Activated naive CD4-positive, alpha-beta T cell treated with anti-CD3 and anti-CD28 coated beads, Interleukin-2, amount 50 U/mL, for 72 hours (primary cell): ENCODE data around the gene LMX1A. TPM values are rescaled to one million over a fixed set of nuclear protein-coding genes. Genes with fewer than 3 reads are reported as not detected.
A peak's percentile ranks its signal among the peaks of the same experiment; 100 is the strongest.

Source experiments
- ATAC-seq, 2 donors: fragments of 150-1000 bp; cut with Tn5 transposase; 2 replicates each; pipeline ENCODE4 v1.10.0; 2021; ENCODE audit warnings: mild to moderate bottlenecking in 2 of 2, moderate library complexity in 2 of 2
- DNase-seq, 2 donors: peaks; one replicate each; pipeline ENCODE4 v3.0.0; 2021 to 2022; ENCODE audit warnings: low spot score in 2 of 2
- H3K27ac Mint-ChIP-seq, 2 donors: one replicate each; pipeline ENCODE4 v1.8.0; 2022; ENCODE audit warnings: mild to moderate bottlenecking in 2 of 2, mixed read lengths in 2 of 2
- H3K36me3 Mint-ChIP-seq, 2 donors: one replicate each; pipeline ENCODE4 v1.8.0; 2022; ENCODE audit warnings: mixed read lengths in 2 of 2
- H3K9me3 Mint-ChIP-seq, 2 donors: one replicate each; pipeline ENCODE4 v1.8.0; 2022; ENCODE audit warnings: mixed read lengths in 2 of 2
- total RNA-seq, 2 donors: library from RNA; stranded (reverse); gene quantifications; one replicate each; pipeline ENCODE4 v1.2.3, GENCODE V29; 2022

LMX1A gene
- total RNA-seq, 2 donors from 2014 or later = not detected

DNA sequence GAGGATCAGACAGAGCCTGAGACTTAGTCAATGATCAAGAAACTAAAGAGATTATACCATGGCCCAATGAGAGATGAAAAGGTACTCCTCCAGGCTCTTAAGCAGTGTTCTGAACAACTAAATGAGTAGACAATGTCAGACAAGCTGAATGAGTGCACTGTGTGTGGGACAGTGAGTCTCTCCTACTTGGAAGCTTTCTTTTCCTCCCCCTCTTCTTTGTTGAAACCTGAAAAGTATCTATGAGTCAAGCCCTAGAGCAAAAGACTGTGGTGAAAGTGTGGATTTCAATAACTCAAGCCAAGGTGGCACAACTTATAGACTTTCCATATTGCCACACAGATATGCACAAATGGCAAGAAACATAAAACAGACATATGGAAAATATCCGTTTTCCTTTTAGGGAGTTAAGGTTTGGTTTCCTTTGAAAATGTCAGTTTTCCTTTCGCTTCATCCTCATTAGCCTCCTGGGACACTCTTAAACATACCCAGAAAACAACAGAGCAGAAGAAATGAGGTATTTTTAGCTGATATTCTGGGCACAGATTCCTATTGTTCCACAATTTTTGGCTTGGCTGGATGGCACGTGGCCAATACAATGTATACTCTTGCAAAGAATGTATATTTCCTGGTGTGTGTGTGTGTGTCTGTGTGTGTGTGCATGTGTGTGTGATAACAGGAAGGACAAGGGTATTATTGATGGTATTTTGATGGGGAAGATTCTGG is 96.6 kb downstream of the LMX1A start:
- Mint-ChIP-seq H3K36me3 (no peaks in the 10 kb centered on the region), H3K9me3 (peaks cover 0 to 4% of the 10 kb centered on the region in 2 donors), H3K27ac (no peak overlapping the region)
- DNase-seq (no peak), ATAC-seq (no peak)

DNA sequence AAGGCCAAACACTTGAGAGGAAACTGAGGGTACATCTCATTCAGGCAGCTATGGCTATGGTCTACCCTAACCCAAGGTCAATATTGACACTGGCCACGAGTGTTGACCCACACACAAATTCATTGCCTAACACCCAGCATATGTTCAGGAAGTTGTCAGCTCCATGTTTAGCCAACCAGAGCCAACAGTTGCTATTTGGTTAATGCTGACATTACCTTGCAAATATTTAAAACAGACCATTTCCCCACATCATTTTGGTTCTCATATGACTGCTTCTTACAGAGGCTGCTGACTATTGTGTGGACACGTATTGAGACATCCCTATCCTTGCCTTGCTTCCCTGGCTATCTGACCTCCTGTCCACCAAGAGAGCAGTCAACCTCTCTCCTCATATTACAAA is 97.3 kb downstream of the LMX1A start:
- Mint-ChIP-seq H3K9me3 (peaks cover 0 to 4% of the 10 kb centered on the region in 2 donors), H3K36me3 (no peaks in the 10 kb centered on the region), H3K27ac (peak overlapping the region in 1 of 2 donors; percentile 8)
- no peak for ATAC-seq
- no peak for DNase-seq

DNA sequence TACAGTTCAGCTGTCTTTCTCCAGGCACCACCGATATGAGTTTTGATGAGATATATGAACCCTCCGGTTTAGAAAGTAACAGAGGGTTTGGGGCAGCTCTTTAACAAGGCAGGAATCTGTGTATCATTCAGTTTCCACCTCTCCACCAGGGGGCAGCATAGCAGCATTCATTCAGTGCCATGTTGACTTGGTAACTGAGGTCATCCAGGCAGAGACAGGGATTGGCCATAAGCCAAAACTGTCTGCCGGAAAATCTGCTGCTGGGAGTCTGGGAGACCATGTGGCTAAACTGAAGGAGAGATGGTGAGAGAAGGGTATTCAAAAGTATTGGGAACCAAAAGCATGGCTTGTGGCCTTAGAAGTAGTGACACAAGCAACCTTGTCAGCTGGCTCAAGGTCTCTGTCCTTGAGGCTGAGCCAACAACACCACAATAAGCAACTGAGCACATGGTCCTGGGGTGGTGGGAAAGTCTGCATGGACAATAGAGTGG is 98.5 kb downstream of the LMX1A start:
- ATAC-seq = peak; percentile 44 to 47
- Mint-ChIP-seq H3K9me3 (peaks cover 0 to 4% of the 10 kb centered on the region in 2 donors), H3K27ac (no peak overlapping the region), H3K36me3 (no peaks in the 10 kb centered on the region)
- DNase-seq = peak in 1 of 2 donors; percentile 63

DNA sequence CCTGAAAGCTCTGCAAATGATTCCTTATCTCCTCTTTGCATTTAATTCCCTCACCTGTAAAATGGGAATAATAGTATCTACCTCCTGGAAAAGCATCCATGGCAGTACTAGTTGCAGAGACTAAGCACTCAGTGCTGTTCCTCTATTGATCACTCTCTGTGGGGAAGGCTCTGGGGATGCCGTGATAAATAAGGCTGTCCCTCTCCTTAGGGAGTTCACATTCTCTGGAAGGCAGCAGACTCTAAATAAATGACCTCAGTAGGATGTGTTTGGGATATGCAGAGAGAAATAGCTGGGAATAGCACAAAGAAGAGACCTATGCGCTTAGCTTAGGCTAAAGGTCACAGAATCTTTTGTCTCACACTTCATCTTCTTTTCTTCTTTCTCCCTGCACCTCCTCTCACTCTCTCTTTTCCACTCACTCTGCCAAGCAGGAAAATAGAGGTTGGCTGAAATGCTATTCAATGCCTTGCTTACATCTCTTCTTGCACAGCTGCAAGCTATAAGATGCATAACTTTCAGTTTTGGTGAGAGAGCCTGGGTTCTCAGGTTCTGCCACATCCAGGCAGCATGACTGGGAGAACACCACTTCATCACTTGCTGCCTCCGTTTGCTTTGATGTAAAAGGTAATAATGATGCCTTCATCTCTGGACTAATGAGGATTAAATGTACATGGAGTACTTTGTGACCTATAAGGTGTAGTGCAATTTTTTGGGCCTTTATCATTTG is 101.5 kb downstream of the LMX1A start:
- ATAC-seq = no peak
- no peaks in the 10 kb centered on the region for H3K36me3 Mint-ChIP-seq
- DNase-seq = no peak
- H3K9me3 Mint-ChIP-seq = peaks cover 0 to 4% of the 10 kb centered on the region in 2 donors
- no peak overlapping the region for H3K27ac Mint-ChIP-seq

DNA sequence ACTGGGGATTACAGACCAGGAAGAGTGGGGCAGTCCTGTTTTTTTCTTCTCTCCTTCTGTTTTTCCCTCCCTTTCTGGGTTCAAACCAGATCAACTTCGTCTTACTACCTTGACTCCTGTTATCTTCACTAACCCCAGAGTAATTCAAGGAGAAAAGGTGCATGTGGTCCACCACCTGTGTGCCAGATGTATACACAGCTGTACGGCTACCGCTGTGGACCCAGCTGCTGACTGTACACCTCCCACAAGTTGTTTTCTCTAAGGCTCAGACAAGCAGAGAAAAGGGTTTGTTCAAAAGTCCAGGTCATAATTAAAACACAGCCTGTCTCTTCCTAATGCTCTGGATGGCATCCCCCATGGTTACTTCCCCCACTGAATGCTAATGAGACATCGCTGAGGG is 102.1 kb downstream of the LMX1A start:
- H3K36me3 Mint-ChIP-seq = no peaks in the 10 kb centered on the region
- H3K27ac Mint-ChIP-seq = no peak overlapping the region
- ATAC-seq (no peak), DNase-seq (no peak)
- peaks cover 0 to 4% of the 10 kb centered on the region in 2 donors for H3K9me3 Mint-ChIP-seq

DNA sequence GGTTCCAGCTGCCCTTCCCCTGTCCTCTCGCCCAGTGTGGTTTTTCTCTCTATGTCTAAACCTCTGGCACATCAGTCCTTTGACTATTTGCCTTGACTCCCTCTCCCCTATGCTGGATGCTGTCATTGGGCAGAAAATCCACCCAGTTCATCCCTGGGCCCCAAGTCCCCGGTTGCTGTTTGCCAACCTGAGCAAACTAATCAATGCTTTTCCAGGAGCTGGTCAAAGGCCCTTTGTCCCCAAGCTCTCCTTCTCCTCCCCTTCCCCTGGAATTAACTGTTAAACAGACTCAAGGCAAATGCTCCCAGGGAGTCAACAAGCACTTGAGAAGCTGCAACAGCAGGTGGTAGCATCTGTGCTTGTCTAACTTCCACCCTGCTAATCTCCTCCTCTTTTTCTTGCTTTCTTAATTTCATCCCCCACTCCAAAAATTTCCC is 102.7 kb downstream of the LMX1A start:
- H3K36me3 Mint-ChIP-seq = no peaks in the 10 kb centered on the region
- H3K9me3 Mint-ChIP-seq = peaks cover 0 to 4% of the 10 kb centered on the region in 2 donors
- ATAC-seq (no peak), DNase-seq (no peak)
- H3K27ac Mint-ChIP-seq = no peak overlapping the region

DNA sequence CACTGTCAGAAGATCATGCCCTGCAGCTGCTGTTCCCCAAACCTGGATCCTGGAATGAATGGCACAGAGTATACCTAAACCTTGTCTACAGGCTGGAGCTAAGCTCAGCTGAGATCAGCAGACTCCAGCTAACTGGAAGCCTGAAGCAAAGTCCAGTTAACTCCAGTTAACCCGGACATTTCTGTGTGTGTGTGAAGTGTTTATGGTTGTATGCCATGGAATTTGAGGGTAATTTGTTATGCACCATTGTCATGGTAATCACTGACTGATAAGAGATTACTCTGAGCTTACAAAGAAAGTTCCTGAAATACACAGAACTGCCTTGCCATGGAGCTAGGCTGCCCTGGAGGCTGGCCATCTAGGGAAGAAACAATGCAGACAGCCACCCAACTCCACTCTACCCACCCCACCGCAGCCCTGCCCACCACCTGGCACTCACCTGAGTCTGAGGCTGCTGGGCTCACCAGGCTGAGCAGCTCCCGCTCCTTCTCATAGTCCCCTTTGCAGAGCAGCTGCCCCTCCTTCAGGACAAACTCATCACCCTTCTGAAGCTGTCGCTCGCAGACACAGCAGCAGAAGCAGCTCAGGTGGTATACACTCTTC is 107.4 kb downstream of the LMX1A start:
- H3K36me3 Mint-ChIP-seq = no peaks in the 10 kb centered on the region

DNA sequence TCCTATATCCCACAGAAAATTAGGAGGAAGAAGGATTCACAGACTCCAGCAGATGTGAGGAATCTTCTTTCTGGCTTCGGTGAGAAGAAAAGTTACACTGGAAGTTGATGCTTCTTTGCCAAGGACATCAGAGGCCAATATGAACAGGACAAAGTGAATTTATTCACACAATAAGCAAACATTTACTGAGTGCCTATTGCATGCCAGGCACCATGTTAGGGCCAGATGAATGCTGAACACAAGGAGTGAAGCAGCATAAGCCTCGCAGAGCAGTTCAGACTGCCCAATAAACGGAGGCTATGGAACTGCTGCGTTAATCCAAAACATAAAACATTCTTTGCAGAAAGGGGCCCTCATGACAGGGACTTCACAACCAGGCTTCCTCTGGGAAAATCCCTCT is 114.6 kb downstream of the LMX1A start:
- Mint-ChIP-seq H3K36me3 (no peaks in the 10 kb centered on the region), H3K9me3 (no peaks in the 10 kb centered on the region), H3K27ac (no peak overlapping the region)
- ATAC-seq = no peak
- no peak for DNase-seq

More for the DNA sequence above, 107.4 kb downstream of the LMX1A start:
- ATAC-seq (no peak), DNase-seq (no peak)
- Mint-ChIP-seq H3K27ac (no peak overlapping the region), H3K9me3 (no peaks in the 10 kb centered on the region)

DNA sequence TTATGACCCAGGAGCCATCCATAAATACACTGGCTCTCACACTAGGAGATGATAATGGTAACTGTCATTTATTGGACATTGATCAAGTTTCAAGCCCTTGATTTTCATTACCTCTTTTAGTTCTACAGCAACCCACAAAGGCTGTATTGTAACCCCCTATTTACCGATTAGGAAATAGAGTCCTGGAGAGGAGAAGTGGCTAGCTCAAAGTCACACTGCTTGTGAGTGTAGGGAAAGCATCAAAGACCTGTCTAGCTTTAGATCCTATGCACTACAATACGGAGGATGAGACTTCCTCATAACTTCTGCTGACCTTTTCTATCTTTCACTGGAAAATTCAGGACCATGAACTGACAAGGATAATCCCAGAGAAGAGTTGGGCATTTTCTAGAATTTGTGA is 115.2 kb downstream of the LMX1A start:
- ATAC-seq (no peak), DNase-seq (no peak)
- Mint-ChIP-seq H3K27ac (no peak overlapping the region), H3K36me3 (no peaks in the 10 kb centered on the region), H3K9me3 (no peaks in the 10 kb centered on the region)

DNA sequence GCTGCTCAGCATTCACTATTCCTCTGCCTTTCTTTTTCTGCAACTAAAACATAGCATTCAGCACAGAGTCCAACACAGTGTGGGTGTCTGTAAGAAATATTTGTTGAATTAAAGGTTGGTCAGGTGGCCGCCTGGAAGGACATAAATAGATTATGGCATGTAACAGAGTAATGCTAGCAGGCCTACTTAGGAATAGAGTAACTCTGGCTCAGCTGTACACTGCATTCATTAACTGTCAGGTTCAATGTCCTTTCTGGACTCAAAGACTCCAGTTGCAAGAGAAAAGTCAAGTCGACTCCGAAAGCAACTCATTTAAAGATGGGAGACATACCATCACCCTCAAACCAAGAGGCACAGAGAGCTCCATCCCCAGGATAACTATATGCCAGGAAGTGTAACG is 116.0 kb downstream of the LMX1A start:
- Mint-ChIP-seq H3K36me3 (no peaks in the 10 kb centered on the region), H3K27ac (no peak overlapping the region), H3K9me3 (no peaks in the 10 kb centered on the region)
- ATAC-seq (no peak), DNase-seq (no peak)

DNA sequence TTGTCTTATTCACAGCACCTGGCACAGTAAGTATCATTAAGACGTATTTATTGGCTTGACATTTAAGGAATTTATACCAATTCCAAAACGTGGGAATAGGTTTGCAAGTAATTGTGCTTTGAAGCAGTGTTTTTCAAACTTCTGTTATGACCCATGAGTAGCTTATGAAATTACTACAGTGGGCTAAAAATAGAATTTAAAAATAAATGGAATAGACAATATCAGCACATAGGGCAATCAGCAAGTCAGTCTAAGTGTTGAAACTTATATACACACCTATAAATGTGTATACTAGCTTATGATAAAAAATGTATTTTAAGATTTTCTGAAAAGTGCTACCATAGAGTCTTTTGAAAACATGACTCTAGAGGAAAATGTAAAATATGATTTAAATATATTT is 116.6 kb downstream of the LMX1A start:
- Mint-ChIP-seq H3K36me3 (peaks cover 3% of the 10 kb centered on the region in 2 donors), H3K9me3 (no peaks in the 10 kb centered on the region), H3K27ac (no peak overlapping the region)
- DNase-seq (no peak), ATAC-seq (no peak)

DNA sequence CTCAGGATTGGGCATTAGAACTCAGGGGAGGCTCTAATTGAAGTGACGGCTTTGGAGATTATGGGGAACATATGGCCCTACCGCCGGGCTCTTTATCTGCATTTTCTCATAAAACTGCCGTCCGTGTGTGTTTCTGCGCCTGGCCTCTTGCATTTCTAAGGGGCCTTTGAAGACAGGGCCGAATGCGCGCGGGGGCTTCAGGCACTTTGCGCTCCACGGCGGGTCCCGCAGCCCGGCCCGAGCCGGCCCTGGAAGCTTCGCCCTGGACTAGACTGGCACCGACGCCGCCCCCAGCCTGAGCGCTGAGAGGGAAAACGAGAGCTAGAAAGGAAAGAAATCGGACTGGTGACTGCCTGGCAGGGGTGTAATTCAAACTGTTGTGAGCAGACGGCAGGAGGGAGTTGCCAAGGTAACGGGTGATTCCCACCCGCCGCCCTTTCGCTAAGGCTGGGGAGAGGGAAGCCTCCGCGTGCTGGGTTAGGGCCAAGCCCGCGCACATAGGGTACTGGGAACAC is 120.7 kb downstream of the LMX1A start:
- no peak for ATAC-seq
- no peaks in the 10 kb centered on the region for H3K9me3 Mint-ChIP-seq
- peaks cover 6% of the 10 kb centered on the region in 2 donors for H3K36me3 Mint-ChIP-seq
- H3K27ac Mint-ChIP-seq = no peak overlapping the region
- DNase-seq = no peak

DNA sequence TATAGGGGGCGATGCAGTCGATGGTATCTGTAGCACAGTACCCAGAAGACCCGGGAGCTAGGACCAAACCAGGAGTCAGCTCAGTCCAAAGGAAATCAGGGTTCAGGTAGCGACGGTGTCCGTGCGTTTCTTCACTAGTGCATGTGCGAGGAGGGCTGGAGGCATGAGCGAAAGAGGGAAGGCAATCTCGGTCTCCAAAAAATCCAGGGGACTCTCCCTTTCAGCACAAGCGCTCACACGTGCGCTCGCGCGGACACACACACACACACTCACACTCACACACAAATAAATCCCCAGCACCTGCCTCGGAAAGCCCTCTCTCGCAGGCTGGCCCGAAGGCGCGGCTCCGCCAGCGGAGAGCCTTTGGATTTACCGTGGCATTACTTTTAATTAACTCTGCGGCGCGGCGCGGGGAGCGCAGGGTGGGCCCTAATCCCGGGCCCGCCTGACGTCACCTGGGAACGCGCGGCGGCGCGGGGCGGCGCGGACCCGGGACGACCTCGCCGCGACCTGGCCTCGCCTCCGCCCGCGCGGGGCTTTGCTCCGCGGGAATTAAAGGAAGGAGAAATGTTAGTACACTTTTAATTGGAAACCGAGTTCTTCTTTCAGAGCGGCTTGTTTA is 121.2 kb downstream of the LMX1A start:
- Mint-ChIP-seq H3K27ac (no peak overlapping the region), H3K9me3 (no peaks in the 10 kb centered on the region), H3K36me3 (peaks cover 6% of the 10 kb centered on the region in 2 donors)
- ATAC-seq (no peak), DNase-seq (no peak)

DNA sequence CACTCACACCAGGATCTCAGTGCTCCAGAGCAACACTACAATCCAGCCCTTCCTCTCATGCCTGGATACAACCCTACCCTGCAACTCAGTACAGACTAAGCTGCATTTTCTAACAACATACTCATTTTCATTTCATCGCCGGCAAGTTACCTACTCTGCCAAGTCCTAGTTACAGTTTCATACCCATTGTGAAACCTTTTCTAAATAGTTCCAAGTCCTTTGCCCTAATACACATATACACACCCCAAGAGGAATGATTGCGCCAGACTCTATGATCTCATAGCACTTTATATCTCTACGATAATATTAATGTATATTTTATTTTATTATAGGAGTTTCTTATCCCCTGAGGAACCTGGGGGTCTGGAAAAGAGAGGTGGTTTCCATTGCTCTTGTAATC is 122.4 kb downstream of the LMX1A start:
- Mint-ChIP-seq H3K36me3 (peaks cover 6% of the 10 kb centered on the region in 2 donors), H3K27ac (no peak overlapping the region), H3K9me3 (no peaks in the 10 kb centered on the region)
- no peak for ATAC-seq
- DNase-seq = no peak

DNA sequence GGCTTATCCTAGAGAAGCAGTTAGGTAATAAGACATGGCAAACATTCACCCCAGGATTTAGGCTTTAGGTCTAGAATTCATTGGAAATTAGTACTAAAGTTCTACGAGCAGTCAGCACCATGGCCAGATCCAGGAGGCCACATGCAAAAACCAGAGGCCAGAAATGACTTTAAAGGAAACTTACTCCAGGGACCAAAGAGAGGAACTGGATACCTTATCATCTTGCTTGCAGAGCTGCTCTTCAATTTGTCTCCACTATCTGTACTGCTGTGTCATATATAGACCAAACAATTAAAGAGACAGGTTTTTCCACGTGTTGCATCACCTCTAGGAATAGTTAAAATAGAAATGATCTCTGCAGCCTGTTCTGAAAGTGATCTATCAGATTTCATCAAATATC is 127.8 kb downstream of the LMX1A start:
- Mint-ChIP-seq H3K36me3 (no peaks in the 10 kb centered on the region), H3K27ac (no peak overlapping the region), H3K9me3 (no peaks in the 10 kb centered on the region)
- DNase-seq = no peak
- no peak for ATAC-seq

DNA sequence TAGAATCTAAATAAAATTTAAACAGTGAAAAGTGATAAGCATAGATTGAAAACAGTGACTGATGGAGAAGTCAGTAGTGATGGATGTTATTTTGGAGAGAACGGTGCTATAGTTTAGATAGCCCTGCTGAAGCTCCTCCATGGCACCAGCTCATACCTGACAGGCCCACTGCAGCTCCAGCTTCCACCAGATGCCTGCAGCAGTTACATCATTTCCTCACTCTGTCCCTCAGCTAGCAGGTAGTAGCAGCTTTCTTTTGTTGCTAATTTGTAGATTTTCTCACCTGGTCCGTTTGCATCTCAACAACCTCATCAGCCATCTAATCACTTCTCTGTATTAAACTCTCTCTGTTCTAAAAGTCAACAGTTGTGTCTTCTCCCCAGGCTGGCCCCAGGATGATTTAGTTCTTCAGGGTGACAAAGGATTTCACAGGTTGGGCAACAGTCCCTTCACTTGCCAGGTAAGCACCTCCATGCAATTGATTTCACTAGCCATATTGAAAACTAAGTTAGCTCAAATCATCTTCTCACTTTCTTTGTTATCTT is 128.3 kb downstream of the LMX1A start:
- Mint-ChIP-seq H3K9me3 (no peaks in the 10 kb centered on the region), H3K36me3 (no peaks in the 10 kb centered on the region), H3K27ac (no peak overlapping the region)
- DNase-seq (no peak), ATAC-seq (no peak)
